GM23248 (cell line): ENCODE data around the gene CD27. TPM values are rescaled to one million over a fixed set of nuclear protein-coding genes. Genes with fewer than 3 reads are reported as not detected.

Experiments
- DNase-seq: peaks from one replicate; pipeline ENCODE4 v3.0.0-alpha.2; 2015
- H2AFZ ChIP-seq: fragments of 200-600 bp; sonication (generic); 2 replicates; pipeline ENCODE4 v1.6.1; 2016; ENCODE audit warnings: antibody characterized with exemption
- H3F3A ChIP-seq: fragments of 200-600 bp; sonication (generic); 2 replicates; pipeline ENCODE4 v1.6.1; 2016; ENCODE audit warnings: mild to moderate bottlenecking, antibody characterized with exemption, mixed run types; ENCODE audit not compliant: insufficient read depth
- H3K27ac ChIP-seq: fragments of 200-600 bp; sonication (generic); 2 replicates; pipeline ENCODE4 v1.5.1; 2016; ENCODE audit warnings: mild to moderate bottlenecking
- H3K27me3 ChIP-seq: fragments of 200-600 bp; sonication (generic); replicated peaks from 2 replicates; pipeline ENCODE4 v1.6.1; 2016; ENCODE audit warnings: mild to moderate bottlenecking; ENCODE audit not compliant: insufficient read depth
- H3K36me3 ChIP-seq: fragments of 200-600 bp; sonication (generic); 2 replicates; pipeline ENCODE4 v1.6.1; 2016; ENCODE audit warnings: low read depth, mild to moderate bottlenecking
- H3K4me1 ChIP-seq: fragments of 200-600 bp; sonication (generic); 2 replicates; pipeline ENCODE4 v1.6.1; 2016; ENCODE audit warnings: mild to moderate bottlenecking; ENCODE audit not compliant: insufficient read depth
- H3K4me2 ChIP-seq: fragments of 200-600 bp; sonication (generic); one replicate; pipeline ENCODE4 v1.6.1; 2016; ENCODE audit warnings: mild to moderate bottlenecking; ENCODE audit not compliant: unreplicated experiment
- H3K4me3 ChIP-seq: fragments of 200-600 bp; sonication (generic); 2 replicates; pipeline ENCODE4 v1.5.1; 2016; ENCODE audit warnings: mild to moderate bottlenecking
- H3K79me2 ChIP-seq: fragments of 200-600 bp; sonication (generic); 2 replicates; pipeline ENCODE4 v1.6.1; 2016; ENCODE audit warnings: mild to moderate bottlenecking; ENCODE audit not compliant: insufficient read depth
- H3K9ac ChIP-seq: fragments of 200-600 bp; sonication (generic); 2 replicates; pipeline ENCODE4 v1.6.1; 2016; ENCODE audit warnings: mild to moderate bottlenecking
- H3K9me2 ChIP-seq: fragments of 200-600 bp; sonication (generic); 2 replicates; pipeline ENCODE4 v1.6.1; 2016; ENCODE audit warnings: mixed run types, mild to moderate bottlenecking, moderate library complexity; ENCODE audit not compliant: insufficient read depth
- H3K9me3 ChIP-seq: fragments of 200-600 bp; sonication (generic); one replicate; pipeline ENCODE4 v1.6.1; 2017; ENCODE audit warnings: low read depth
- H4K20me1 ChIP-seq: fragments of 200-600 bp; sonication (generic); 2 replicates; pipeline ENCODE4 v1.6.0; 2016; ENCODE audit not compliant: insufficient read depth
- EZH2 ChIP-seq: fragments of 200-600 bp; sonication (generic); IDR thresholded peaks from 2 replicates; pipeline ENCODE4 v1.6.1; 2018; ENCODE audit warnings: antibody characterized with exemption, mild to moderate bottlenecking; ENCODE audit not compliant: insufficient read depth, poor library complexity, severe bottlenecking
- EZH2phosphoT487 ChIP-seq: fragments of 200-600 bp; sonication (generic); IDR thresholded peaks from 2 replicates; pipeline ENCODE4 v1.6.1; 2018; ENCODE audit warnings: antibody characterized with exemption, moderate library complexity, mild to moderate bottlenecking, low read depth; ENCODE audit not compliant: insufficient read depth
- WGBS, 2 experiments: methylation state at CpG; one replicate each; pipeline ENCODE4 v1.1.6; 2015 to 2017; ENCODE audit warnings: low lambda C conversion rate in 2 of 2, low coverage in 1 of 2; ENCODE audit errors: missing lambda C conversion rate in 2 of 2; 5-methylcytosine and 5-hydroxymethylcytosine counted together
- in situ Hi-C: fragments of 300-500 bp; cut with MboI; formaldehyde crosslinking; loops from 2 replicates; pipeline ENCODE4 v1.15.0; 2020
- polyA plus RNA-seq: library from polyadenylated mRNA; unstranded; fragments of >200 nt; fragmentation: Nextera tagmentation; extraction: Ambion mirVana; gene quantifications from 2 replicates; pipeline ENCODE4 v1.2.1, GENCODE V29; 2016
- total RNA-seq: library from RNA; depleted of rRNA; stranded (reverse); fragments of >200 nt; shearing (Covaris generic); gene quantifications from 2 replicates; pipeline ENCODE4 v1.2.3, GENCODE V29; 2014

CD27 gene
- total and polyA plus RNA-seq, 2 experiments from 2014 or later: 0.28 TPM; not detected in 1

- Histone ChIP-seq H3K36me3 (no peaks in the 10 kb centered on the region), H2AFZ (no peak overlapping the region), H3K4me2 (no peak overlapping the region), H3K4me1 (no peaks in the 10 kb centered on the region), H4K20me1 (no peaks in the 10 kb centered on the region), H3K9me3 (no peaks in the 10 kb centered on the region), H3K27me3 (no peaks in the 10 kb centered on the region), H3K9me2 (no peaks in the 10 kb centered on the region), H3K9ac (no peak overlapping the region), H3K79me2 (no peaks in the 10 kb centered on the region), H3K4me3 (no peak overlapping the region), H3F3A (no peaks in the 10 kb centered on the region), H3K27ac (no peak overlapping the region)
- in situ Hi-C loops: no loop called here
- TF ChIP-seq EZH2 (no peak), EZH2phosphoT487 (no peak)
- no peak for DNase-seq
- 93 to 94% methylated on average over 12 of the region's 12 CpGs for WGBS, 2 experiments
Measured at GRCh38 chr12:6438345-6438744, 6.4 kb upstream of the CD27 start.

GRCh38 chr12:6440391-6440790, 4.4 kb upstream of the CD27 start:
- H3K27ac ChIP-seq: no peak overlapping the region
- TF ChIP-seq EZH2phosphoT487 (no peak), EZH2 (no peak)
- no peaks in the 10 kb centered on the region for H3K27me3 ChIP-seq
- DNase-seq: no peak
- no peak overlapping the region for H3K4me3 ChIP-seq
- H4K20me1 ChIP-seq: no peaks in the 10 kb centered on the region
- in situ Hi-C loops: no loop called here
- H3K4me1 ChIP-seq: no peaks in the 10 kb centered on the region
- no peaks in the 10 kb centered on the region for H3K9me3 ChIP-seq
- H3K79me2 ChIP-seq: no peaks in the 10 kb centered on the region
- no peak overlapping the region for H3K9ac ChIP-seq
- no peak overlapping the region for H2AFZ ChIP-seq
- H3K4me2 ChIP-seq: no peak overlapping the region
- H3K9me2 ChIP-seq: no peaks in the 10 kb centered on the region
- WGBS, 2 experiments: 41 to 56% methylated on average over 1 of the region's 1 CpG
- no peaks in the 10 kb centered on the region for H3F3A ChIP-seq
- no peaks in the 10 kb centered on the region for H3K36me3 ChIP-seq

- in situ Hi-C loops: no loop called here
- DNase-seq: no peak
- Histone ChIP-seq H2AFZ (no peak overlapping the region), H3K4me3 (no peak overlapping the region), H3K9me2 (no peaks in the 10 kb centered on the region), H3K9ac (no peak overlapping the region), H3K9me3 (no peaks in the 10 kb centered on the region), H3F3A (no peaks in the 10 kb centered on the region), H3K4me1 (no peaks in the 10 kb centered on the region), H3K27me3 (no peaks in the 10 kb centered on the region), H3K79me2 (no peaks in the 10 kb centered on the region), H3K4me2 (no peak overlapping the region), H3K27ac (no peak overlapping the region), H3K36me3 (peaks cover 3% of the 10 kb centered on the region; the same call in 1 of the 2 replicates), H4K20me1 (no peaks in the 10 kb centered on the region)
- WGBS, 2 experiments: 82 to 85% methylated on average over 9 of the region's 9 CpGs
- TF ChIP-seq EZH2phosphoT487 (no peak), EZH2 (no peak)
Measured at GRCh38 chr12:6442836-6443235, 1.9 kb upstream of the CD27 start.

GRCh38 chr12:6443361-6443983, 1.3 kb upstream of the CD27 start:
- Histone ChIP-seq H3K27me3 (no peaks in the 10 kb centered on the region), H3F3A (no peaks in the 10 kb centered on the region), H2AFZ (no peak overlapping the region), H3K27ac (no peak overlapping the region), H3K4me3 (no peak overlapping the region), H3K4me1 (no peaks in the 10 kb centered on the region), H3K4me2 (no peak overlapping the region), H3K9me2 (no peaks in the 10 kb centered on the region), H3K36me3 (peaks cover 3% of the 10 kb centered on the region; the same call in 1 of the 2 replicates), H3K9ac (no peak overlapping the region), H4K20me1 (no peaks in the 10 kb centered on the region), H3K79me2 (no peaks in the 10 kb centered on the region), H3K9me3 (no peaks in the 10 kb centered on the region)
- in situ Hi-C loops: no loop called here
- TF ChIP-seq EZH2 (no peak), EZH2phosphoT487 (no peak)
- no peak for DNase-seq
- WGBS, 2 experiments: 67 to 72% methylated on average over 9 of the region's 9 CpGs
